Naive B cell (primary cell): Measurements from ENCODE around the gene DDX11. TPM values are rescaled to one million over a fixed set of nuclear protein-coding genes. Genes with fewer than 3 reads are reported as not detected.
"Not testable (repeated sequence)": the region's sequence is repeated elsewhere in the genome, so short reads cannot be mapped to it uniquely, and the experiment has no call there.

Experiments used
- ATAC-seq, 2 donors: fragments of 150-1000 bp; cut with Tn5 transposase; 2 replicates each; pipeline ENCODE4 v1.10.0; 2021; ENCODE audit warnings: low read depth in 2 of 2, mild to moderate bottlenecking in 2 of 2, moderate library complexity in 2 of 2
- DNase-seq: peaks from one replicate; pipeline ENCODE4 v3.0.0; 2022
- H3K27ac Mint-ChIP-seq, 6 donors: one replicate each; pipeline ENCODE4 v1.8.0; 2020 to 2022; ENCODE audit warnings: mild to moderate bottlenecking in 6 of 6, mixed read lengths in 6 of 6, moderate library complexity in 5 of 6, inconsistent platforms in 2 of 6
- H3K27me3 Mint-ChIP-seq, 3 donors: one replicate each; pipeline ENCODE4 v1.8.0; 2021 to 2022; ENCODE audit warnings: mixed read lengths in 3 of 3, mild to moderate bottlenecking in 1 of 3
- H3K36me3 Mint-ChIP-seq, 2 donors: one replicate each; pipeline ENCODE4 v1.8.0; 2020 to 2022; ENCODE audit warnings: mixed read lengths in 2 of 2, inconsistent platforms in 1 of 2, mild to moderate bottlenecking in 1 of 2
- H3K4me1 Mint-ChIP-seq, 3 donors: one replicate each; pipeline ENCODE4 v1.8.0; 2020 to 2022; ENCODE audit warnings: mixed read lengths in 3 of 3, inconsistent platforms in 1 of 3, mild to moderate bottlenecking in 1 of 3, moderate library complexity in 1 of 3
- H3K4me3 Mint-ChIP-seq, 8 donors: one replicate each; pipeline ENCODE4 v1.8.0; 2020 to 2022; ENCODE audit warnings: mild to moderate bottlenecking in 8 of 8, mixed read lengths in 8 of 8, moderate library complexity in 8 of 8, inconsistent platforms in 2 of 8
- H3K9me3 Mint-ChIP-seq, 7 donors: one replicate each; pipeline ENCODE4 v1.8.0; 2020 to 2022; ENCODE audit warnings: mixed read lengths in 7 of 7, mild to moderate bottlenecking in 5 of 7, inconsistent platforms in 2 of 7, moderate library complexity in 1 of 7
- polyA plus RNA-seq, 6 donors: library from polyadenylated mRNA; unstranded; fragments of 300-500 nt; fragmentation: Illumina TruSeq; gene quantifications; one replicate each; pipeline ENCODE4 v1.2.3, GENCODE V29; 2021; ENCODE audit warnings: low read depth in 6 of 6

DDX11 gene
- polyA plus RNA-seq, 6 donors from 2014 or later: 2.6 to 30.8 (median 12.2) TPM

- H3K9me3 Mint-ChIP-seq, DNase-seq, H3K27me3 Mint-ChIP-seq, H3K4me1 Mint-ChIP-seq, ATAC-seq, H3K4me3 Mint-ChIP-seq: not testable (repeated sequence)
- Mint-ChIP-seq H3K27ac (peak overlapping the region in 1 of 6 donors; percentile 46), H3K36me3 (peaks cover 0 to 21% of the 10 kb centered on the region in 2 donors)
These were observed 22.8 kb downstream of the DDX11 start for GRCh38 chr12:31096251-31097065.

GRCh38 chr12:31097819-31098218 is 24.2 kb downstream of the DDX11 start:
- DNase-seq, H3K4me1 Mint-ChIP-seq, H3K27ac Mint-ChIP-seq, H3K9me3 Mint-ChIP-seq, ATAC-seq, H3K27me3 Mint-ChIP-seq, H3K4me3 Mint-ChIP-seq: not testable (repeated sequence)
- H3K36me3 Mint-ChIP-seq: peaks cover 0 to 21% of the 10 kb centered on the region in 2 donors

DNA sequence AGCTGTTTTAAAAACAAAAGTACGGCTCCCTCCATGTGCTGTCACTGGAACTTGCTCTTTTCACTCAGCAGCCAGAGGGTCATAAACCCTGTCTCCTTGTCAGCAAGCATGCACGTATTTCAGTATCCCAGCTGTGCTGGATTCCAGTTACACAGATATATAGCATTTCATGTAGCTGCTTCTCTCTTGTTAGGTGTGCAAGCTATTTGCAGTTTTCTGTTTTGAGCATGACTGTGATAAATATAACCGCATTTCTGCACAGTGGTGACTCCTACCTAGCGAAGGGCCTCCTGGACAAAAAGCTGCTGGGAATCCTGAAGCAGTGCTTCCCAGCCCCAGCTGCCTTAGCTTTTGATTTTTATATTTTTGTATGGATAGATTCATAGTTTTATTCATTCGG is 24.7 kb downstream of the DDX11 start:
- not testable (repeated sequence) for DNase-seq, H3K4me3 Mint-ChIP-seq, H3K27ac Mint-ChIP-seq, H3K27me3 Mint-ChIP-seq, H3K9me3 Mint-ChIP-seq, H3K4me1 Mint-ChIP-seq, ATAC-seq
- H3K36me3 Mint-ChIP-seq: peaks cover 0 to 21% of the 10 kb centered on the region in 2 donors

DNA sequence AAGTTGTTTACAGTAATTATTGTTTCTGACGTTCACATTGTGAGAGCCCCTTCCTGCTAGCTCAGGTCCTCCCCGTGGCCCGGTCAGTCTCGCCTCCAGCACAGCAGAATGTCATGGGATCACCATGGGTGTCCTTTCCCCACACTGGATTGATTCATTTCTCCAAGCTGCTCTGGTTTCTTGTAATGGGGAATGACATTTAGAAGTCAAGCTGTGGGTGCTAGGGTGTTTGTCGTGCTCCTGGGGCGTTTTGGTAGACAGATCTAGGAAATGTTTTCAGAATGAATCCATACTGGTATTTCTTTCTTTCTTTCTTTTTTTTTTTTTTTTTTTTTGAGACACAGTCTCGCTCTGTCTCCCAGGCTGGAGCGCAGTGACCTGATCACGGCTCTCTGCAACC is 25.1 kb downstream of the DDX11 start:
- not testable (repeated sequence) for H3K27me3 Mint-ChIP-seq, H3K27ac Mint-ChIP-seq, ATAC-seq, H3K4me1 Mint-ChIP-seq, H3K4me3 Mint-ChIP-seq, DNase-seq, H3K9me3 Mint-ChIP-seq
- peaks cover 0 to 21% of the 10 kb centered on the region in 2 donors for H3K36me3 Mint-ChIP-seq

DNA sequence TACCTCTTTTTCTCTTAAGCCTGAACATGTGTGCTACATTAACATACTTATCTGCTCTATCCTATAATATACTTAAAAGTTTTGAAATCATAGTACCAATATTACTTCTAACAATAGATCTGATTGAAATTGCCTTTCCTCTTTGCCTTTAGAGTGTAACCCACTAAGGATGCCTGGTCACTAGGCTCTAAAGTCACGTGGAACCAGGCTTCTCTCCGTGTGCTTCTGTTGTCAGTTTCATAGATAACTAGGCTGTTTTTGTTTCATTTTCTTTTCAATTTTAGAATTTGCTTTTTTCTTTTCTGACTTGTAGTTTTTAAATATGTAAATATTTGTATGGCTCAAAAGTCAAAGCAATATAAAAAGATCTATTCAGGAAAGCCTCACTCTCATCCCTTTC is 25.8 kb downstream of the DDX11 start:
- not testable (repeated sequence) for H3K4me1 Mint-ChIP-seq, H3K27me3 Mint-ChIP-seq, H3K4me3 Mint-ChIP-seq, DNase-seq, H3K9me3 Mint-ChIP-seq, ATAC-seq
- Mint-ChIP-seq H3K36me3 (peaks cover 0 to 28% of the 10 kb centered on the region in 2 donors), H3K27ac (peak overlapping the region in 1 of 6 donors; percentile 56)

- H3K4me3 Mint-ChIP-seq, DNase-seq, H3K4me1 Mint-ChIP-seq, H3K27me3 Mint-ChIP-seq, H3K9me3 Mint-ChIP-seq: not testable (repeated sequence)
- peak; percentile 35 to 80 for ATAC-seq
- H3K36me3 Mint-ChIP-seq: peaks cover 0 to 21% of the 10 kb centered on the region in 2 donors
- peak overlapping the region in 3 of 6 donors; percentile 30 to 56 (median 52) for H3K27ac Mint-ChIP-seq
These were observed 27.0 kb downstream of the DDX11 start for GRCh38 chr12:31100503-31101208.

- H3K36me3 Mint-ChIP-seq: peaks cover 0 to 16% of the 10 kb centered on the region in 2 donors
- H3K27ac Mint-ChIP-seq: peak overlapping the region in 1 of 6 donors; percentile 20
- H3K27me3 Mint-ChIP-seq, H3K9me3 Mint-ChIP-seq, H3K4me3 Mint-ChIP-seq, DNase-seq, ATAC-seq, H3K4me1 Mint-ChIP-seq: not testable (repeated sequence)
These were observed 28.5 kb downstream of the DDX11 start for GRCh38 chr12:31102125-31102524.

GRCh38 chr12:31102596-31102995 is 28.9 kb downstream of the DDX11 start:
- ATAC-seq, H3K4me3 Mint-ChIP-seq, H3K27me3 Mint-ChIP-seq, H3K4me1 Mint-ChIP-seq, H3K9me3 Mint-ChIP-seq, DNase-seq: not testable (repeated sequence)
- Mint-ChIP-seq H3K36me3 (peaks cover 0 to 16% of the 10 kb centered on the region in 2 donors), H3K27ac (peak overlapping the region in 2 of 6 donors; percentile 20 to 36)

- not testable (repeated sequence) for H3K27ac Mint-ChIP-seq
These were observed 29.9 kb downstream of the DDX11 start for GRCh38 chr12:31103561-31103975.

DNA sequence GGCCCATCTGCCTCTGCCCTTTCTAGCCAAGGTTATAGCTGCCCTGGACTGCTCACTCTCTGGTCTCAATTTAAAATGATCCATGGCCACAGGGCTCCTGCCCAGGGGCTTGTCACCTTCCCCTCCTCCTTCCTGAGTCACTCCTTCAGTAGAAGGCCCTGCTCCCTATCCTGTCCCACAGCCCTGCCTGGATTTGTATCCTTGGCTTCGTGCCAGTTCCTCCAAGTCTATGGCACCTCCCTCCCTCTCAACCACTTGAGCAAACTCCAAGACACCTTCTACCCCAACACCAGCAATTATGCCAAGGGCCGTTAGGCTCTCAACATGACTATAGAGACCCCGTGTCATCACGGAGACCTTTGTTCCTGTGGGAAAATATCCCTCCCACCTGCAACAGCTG is 30.6 kb downstream of the DDX11 start:
- peak overlapping the region in 2 of 6 donors; percentile 43 to 49 for H3K27ac Mint-ChIP-seq

More at GRCh38 chr12:31103561-31103975, 29.9 kb downstream of the DDX11 start:
- not testable (repeated sequence) for H3K9me3 Mint-ChIP-seq, H3K4me3 Mint-ChIP-seq, ATAC-seq, DNase-seq, H3K27me3 Mint-ChIP-seq, H3K4me1 Mint-ChIP-seq
- H3K36me3 Mint-ChIP-seq: peaks cover 0 to 16% of the 10 kb centered on the region in 2 donors

GRCh38 chr12:31104773-31105172 is 31.1 kb downstream of the DDX11 start:
- ATAC-seq, H3K9me3 Mint-ChIP-seq, DNase-seq, H3K4me3 Mint-ChIP-seq, H3K4me1 Mint-ChIP-seq, H3K27me3 Mint-ChIP-seq: not testable (repeated sequence)
- peaks cover 0 to 16% of the 10 kb centered on the region in 2 donors for H3K36me3 Mint-ChIP-seq
- H3K27ac Mint-ChIP-seq: peak overlapping the region in 1 of 6 donors; percentile 43

More for the DNA sequence above, 30.6 kb downstream of the DDX11 start:
- not testable (repeated sequence) for H3K4me1 Mint-ChIP-seq, H3K27me3 Mint-ChIP-seq, H3K9me3 Mint-ChIP-seq, H3K4me3 Mint-ChIP-seq, DNase-seq, ATAC-seq
- peaks cover 0 to 16% of the 10 kb centered on the region in 2 donors for H3K36me3 Mint-ChIP-seq

DNA sequence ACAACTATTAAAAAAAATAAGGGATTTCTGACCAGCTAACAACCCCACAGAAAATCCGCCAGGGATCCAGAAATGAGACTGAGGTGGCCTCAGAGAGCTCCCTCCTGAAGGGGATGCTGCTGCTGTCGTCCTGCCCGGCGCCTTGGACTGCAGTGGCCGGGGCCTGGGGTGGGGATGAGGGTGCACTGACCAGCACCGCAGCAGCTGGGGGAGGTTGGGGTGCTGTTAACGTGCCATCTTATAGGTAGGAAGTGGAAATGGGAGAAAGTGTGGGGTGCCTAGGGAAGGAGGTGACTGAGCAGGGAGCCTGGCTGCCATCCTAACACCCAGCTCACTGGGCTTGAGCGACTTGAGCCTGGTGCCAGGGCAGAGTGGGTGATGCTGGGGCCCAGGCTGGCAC is 32.0 kb downstream of the DDX11 start:
- H3K4me1 Mint-ChIP-seq: no peaks in the 10 kb centered on the region
- H3K36me3 Mint-ChIP-seq: peaks cover 0 to 9% of the 10 kb centered on the region in 2 donors
- peak overlapping the region in 1 of 6 donors; percentile 33 for H3K27ac Mint-ChIP-seq
- ATAC-seq (no peak), DNase-seq (no peak)
- H3K9me3 Mint-ChIP-seq: no peaks in the 10 kb centered on the region
- no peak overlapping the region for H3K4me3 Mint-ChIP-seq
- H3K27me3 Mint-ChIP-seq: no peaks in the 10 kb centered on the region

- no peak for DNase-seq
- H3K27me3 Mint-ChIP-seq: no peaks in the 10 kb centered on the region
- H3K27ac Mint-ChIP-seq: peak overlapping the region in 1 of 6 donors; percentile 33
- no peaks in the 10 kb centered on the region for H3K4me1 Mint-ChIP-seq
- H3K9me3 Mint-ChIP-seq: no peaks in the 10 kb centered on the region
- peaks cover 0 to 8% of the 10 kb centered on the region in 2 donors for H3K36me3 Mint-ChIP-seq
- no peak for ATAC-seq
- H3K4me3 Mint-ChIP-seq: no peak overlapping the region
These were observed 32.6 kb downstream of the DDX11 start for GRCh38 chr12:31106101-31106803.
